ENCODE measurements around the gene ABHD17C.

Gene ABHD17C

DNA sequence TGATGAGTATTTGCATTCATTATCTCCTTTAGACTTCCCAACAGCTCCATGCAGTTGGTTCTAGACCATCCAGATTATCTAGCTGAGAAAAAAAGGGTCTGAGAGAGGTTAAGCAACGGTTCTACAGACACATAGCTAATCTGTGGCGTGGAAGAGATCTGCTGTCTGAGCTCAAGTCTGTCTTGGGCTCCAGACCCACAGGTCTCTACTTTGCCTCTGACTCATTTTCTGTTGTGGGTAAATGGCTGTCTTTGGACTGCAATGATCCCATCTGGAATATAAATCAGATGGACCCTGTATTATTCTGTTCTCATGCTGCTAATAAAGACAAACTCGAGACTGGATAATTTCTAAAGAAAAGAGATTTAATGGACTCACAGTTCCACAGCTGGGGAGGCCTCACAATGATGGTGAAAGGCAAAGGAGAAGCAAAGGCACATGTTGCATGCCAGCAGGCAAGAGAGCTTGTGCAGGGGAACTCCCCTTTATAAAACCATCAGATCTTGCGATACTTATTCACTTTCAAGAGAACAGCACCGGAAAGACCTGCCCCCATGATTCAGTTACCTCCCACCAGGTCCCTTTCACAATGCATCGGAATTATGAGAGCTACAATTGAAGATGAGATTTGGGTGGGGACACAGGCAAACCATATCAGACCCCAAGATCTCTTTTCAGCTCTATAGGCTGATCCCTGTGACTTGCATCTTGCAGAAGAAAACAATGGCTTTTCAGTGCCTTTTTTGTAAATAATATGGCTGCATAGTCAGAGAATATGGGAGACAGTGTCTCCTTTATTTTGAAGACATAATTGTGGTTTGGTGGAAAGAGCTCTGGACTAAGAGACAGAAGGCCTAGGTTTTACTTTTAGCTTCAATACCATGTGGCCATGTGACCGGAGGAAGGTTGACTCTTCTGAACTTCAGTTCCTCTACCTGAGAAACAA, 108.7 kb downstream of the ABHD17C start:
- no peak overlapping the region for H3K4me3 ChIP-seq (ENCODE audit: low read depth, low read length)
- TF ChIP-seq, protein P1, sequence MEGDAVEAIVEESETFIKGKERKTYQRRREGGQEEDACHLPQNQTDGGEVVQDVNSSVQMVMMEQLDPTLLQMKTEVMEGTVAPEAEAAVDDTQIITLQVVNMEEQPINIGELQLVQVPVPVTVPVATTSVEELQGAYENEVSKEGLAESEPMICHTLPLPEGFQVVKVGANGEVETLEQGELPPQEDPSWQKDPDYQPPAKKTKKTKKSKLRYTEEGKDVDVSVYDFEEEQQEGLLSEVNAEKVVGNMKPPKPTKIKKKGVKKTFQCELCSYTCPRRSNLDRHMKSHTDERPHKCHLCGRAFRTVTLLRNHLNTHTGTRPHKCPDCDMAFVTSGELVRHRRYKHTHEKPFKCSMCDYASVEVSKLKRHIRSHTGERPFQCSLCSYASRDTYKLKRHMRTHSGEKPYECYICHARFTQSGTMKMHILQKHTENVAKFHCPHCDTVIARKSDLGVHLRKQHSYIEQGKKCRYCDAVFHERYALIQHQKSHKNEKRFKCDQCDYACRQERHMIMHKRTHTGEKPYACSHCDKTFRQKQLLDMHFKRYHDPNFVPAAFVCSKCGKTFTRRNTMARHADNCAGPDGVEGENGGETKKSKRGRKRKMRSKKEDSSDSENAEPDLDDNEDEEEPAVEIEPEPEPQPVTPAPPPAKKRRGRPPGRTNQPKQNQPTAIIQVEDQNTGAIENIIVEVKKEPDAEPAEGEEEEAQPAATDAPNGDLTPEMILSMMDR (IDR thresholded peaks at IDR 0.05; ENCODE audit: low read depth, low read length), result no peak

DNA sequence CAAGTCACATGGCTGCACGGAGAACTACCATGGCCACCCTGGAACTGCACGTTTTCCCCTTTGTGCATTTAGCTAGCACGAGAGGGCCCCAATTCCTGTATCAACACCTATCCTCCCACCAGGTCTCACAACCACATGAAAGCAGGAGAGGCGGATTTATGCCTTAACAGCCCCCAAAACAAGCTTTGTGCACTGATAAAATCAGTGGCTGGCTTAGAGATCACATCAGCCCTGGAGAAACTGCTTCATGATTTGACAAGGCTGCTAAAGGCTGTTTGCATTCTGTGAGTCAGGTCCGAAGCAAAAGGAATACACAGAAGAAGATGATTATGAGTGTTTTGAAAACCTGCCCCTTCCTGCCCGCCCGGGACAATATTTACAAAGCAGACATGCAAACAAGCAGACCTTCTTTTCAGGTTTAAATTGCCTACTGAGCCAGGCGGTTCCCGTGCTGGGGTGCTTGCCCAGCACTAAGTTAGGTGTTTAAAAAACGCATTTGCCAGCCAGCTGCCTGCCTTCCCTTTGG, 109.9 kb downstream of the ABHD17C start:
- TF ChIP-seq, protein P1 (IDR thresholded peaks at IDR 0.05; ENCODE audit: low read depth, low read length), result no peak
- no peak overlapping the region for H3K4me3 ChIP-seq (ENCODE audit: low read depth, low read length)
